Esophagus muscularis mucosa (tissue), 3 donors: ENCODE data around the gene ZNF558.
A peak's percentile ranks its signal among the peaks of the same experiment; 100 is the strongest.

Experiments
- POLR2AphosphoS5 ChIP-seq, 2 donors: sonication (generic); formaldehyde crosslinking; IDR thresholded peaks; one replicate each; pipeline ENCODE4 v1.6.1; 2017; ENCODE audit warnings: antibody characterized with exemption in 2 of 2
- TF ChIP-seq, protein P1 (sequence below), 3 experiments: fragments of 200-600 bp in 2 of 3; fragments of 450-650 bp in 1 of 3; sonication (generic) in 2 of 3; IDR thresholded peaks; one replicate each; pipeline ENCODE4 v1.5.1; 2017 to 2019; ENCODE audit warnings: antibody characterized with exemption in 3 of 3, mild to moderate bottlenecking in 2 of 3, moderate library complexity in 1 of 3

DNA sequence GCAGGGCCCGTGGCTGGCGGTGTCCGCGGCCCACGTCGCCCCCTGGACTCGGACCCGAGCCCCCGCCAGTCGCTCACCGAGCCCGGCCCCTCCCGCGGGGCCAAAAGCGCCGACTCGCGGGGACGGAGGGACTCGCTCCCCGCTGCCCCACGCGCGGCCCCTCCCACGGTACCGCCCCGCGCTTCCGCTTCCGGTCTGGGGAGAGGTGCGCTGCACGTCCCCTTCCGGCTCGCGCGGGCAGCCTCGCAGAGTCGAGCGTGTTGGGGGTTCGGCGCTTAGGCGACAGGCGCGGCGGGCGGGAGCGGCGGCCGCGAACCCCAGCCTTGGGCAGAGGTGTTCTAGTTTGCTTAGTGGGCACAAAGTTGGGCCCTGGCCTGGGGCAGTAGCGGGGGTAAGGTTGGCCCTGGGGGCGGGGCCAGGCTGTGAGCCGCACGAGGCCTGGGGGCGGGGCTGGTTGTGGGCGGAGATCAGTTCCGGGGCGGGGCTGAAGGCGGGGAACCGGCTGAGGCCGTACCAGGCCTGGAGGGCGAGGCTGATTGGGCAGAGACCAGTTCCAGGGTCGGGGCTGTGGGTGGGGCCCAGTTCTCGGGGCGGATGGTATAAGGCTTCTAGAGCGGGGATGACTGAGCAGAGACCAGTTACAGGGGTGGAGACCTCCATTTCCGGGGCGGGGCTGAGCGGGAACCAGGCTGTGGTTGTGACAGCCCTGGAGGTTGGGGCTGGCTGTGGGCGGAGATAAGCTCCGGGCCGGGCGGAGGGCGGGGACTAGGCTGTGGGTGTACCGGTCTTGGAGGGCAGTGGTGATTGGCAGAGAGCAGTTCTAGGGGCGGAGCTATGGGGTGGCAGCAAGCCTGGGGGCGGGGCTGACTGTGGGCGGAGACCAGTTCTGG is at the start of gene ZNF558, which contains the start of gene MBD3L1:
- TF ChIP-seq, protein P1, sequence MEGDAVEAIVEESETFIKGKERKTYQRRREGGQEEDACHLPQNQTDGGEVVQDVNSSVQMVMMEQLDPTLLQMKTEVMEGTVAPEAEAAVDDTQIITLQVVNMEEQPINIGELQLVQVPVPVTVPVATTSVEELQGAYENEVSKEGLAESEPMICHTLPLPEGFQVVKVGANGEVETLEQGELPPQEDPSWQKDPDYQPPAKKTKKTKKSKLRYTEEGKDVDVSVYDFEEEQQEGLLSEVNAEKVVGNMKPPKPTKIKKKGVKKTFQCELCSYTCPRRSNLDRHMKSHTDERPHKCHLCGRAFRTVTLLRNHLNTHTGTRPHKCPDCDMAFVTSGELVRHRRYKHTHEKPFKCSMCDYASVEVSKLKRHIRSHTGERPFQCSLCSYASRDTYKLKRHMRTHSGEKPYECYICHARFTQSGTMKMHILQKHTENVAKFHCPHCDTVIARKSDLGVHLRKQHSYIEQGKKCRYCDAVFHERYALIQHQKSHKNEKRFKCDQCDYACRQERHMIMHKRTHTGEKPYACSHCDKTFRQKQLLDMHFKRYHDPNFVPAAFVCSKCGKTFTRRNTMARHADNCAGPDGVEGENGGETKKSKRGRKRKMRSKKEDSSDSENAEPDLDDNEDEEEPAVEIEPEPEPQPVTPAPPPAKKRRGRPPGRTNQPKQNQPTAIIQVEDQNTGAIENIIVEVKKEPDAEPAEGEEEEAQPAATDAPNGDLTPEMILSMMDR (IDR thresholded peaks at IDR 0.05) = peak; percentile 27 to 55 (median 34)
- TF ChIP-seq POLR2AphosphoS5 (IDR thresholded peaks at IDR 0.05) = peak; percentile 89 to 97
